Gastrocnemius medialis (tissue), 4 donors: ENCODE results near the gene SPIB.
"Not testable (repeated sequence)": the region's sequence is repeated elsewhere in the genome, so short reads cannot be mapped to it uniquely, and the experiment has no call there.

ENCODE experiments used
- CTCF ChIP-seq, 5 experiments: fragments of 450-650 bp in 3 of 5; fragments of 200-600 bp in 2 of 5; sonication (generic) in 2 of 5; IDR thresholded peaks in 4 of 5; conservative IDR thresholded peaks in 1 of 5; 1 replicate in 4 of 5; 2 replicates in 1 of 5; pipeline ENCODE4 v1.5.1; 2016 to 2019; ENCODE audit warnings: antibody characterized with exemption in 5 of 5, mild to moderate bottlenecking in 3 of 5, moderate library complexity in 3 of 5
- POLR2A ChIP-seq, 2 donors: fragments of 450-650 bp; IDR thresholded peaks; one replicate each; pipeline ENCODE4 v1.6.1; 2017; ENCODE audit warnings: antibody characterized with exemption in 2 of 2, mild to moderate bottlenecking in 2 of 2, moderate library complexity in 2 of 2

- TF ChIP-seq CTCF (IDR thresholded peaks at IDR 0.05 in 4 of 5, conservative IDR thresholded peaks at IDR 0.05 in 1 of 5); POLR2A (IDR thresholded peaks at IDR 0.05): not testable (repeated sequence)
Measured at GRCh38 chr19:50473336-50473735, 54.6 kb downstream of the SPIB start.
